ENCODE data around the gene MYL12B. TPM values are rescaled to one million over a fixed set of nuclear protein-coding genes. Genes with fewer than 3 reads are reported as not detected.
A peak's percentile ranks its signal among the peaks of the same experiment; 100 is the strongest.
"Not testable (repeated sequence)": the region's sequence is repeated elsewhere in the genome, so short reads cannot be mapped to it uniquely, and the experiment has no call there.

The MYL12B gene
- total RNA-seq, 1 donor from 2014 or later: 230 TPM

- H3K27me3 Mint-ChIP-seq (ENCODE audit: unreplicated experiment): no peaks in the 10 kb centered on the region
- peak overlapping the region; percentile 52 for H3K27ac Mint-ChIP-seq (ENCODE audit: unreplicated experiment)
- H3K4me1 Mint-ChIP-seq (ENCODE audit: unreplicated experiment): peaks cover 55% of the 10 kb centered on the region
- no peak for DNase-seq (ENCODE audit: extremely low spot score, unreplicated experiment)
- no peak for TF ChIP-seq CTCF (IDR thresholded peaks at IDR 0.05)
- H3K36me3 Mint-ChIP-seq (ENCODE audit: unreplicated experiment): peaks cover 18% of the 10 kb centered on the region
- H3K4me3 Mint-ChIP-seq (ENCODE audit: unreplicated experiment): no peak overlapping the region
- H3K9me3 Mint-ChIP-seq (ENCODE audit: unreplicated experiment): no peaks in the 10 kb centered on the region
Measured at GRCh38 chr18:3269241-3269913, 7.4 kb downstream of the MYL12B start.

GRCh38 chr18:3269914-3270299 is 8.0 kb downstream of the MYL12B start:
- no peak overlapping the region for H3K4me3 Mint-ChIP-seq (ENCODE audit: unreplicated experiment)
- H3K27ac Mint-ChIP-seq (ENCODE audit: unreplicated experiment): peak overlapping the region; percentile 19
- H3K27me3 Mint-ChIP-seq (ENCODE audit: unreplicated experiment): no peaks in the 10 kb centered on the region
- no peak for TF ChIP-seq CTCF (IDR thresholded peaks at IDR 0.05)
- peaks cover 20% of the 10 kb centered on the region for H3K36me3 Mint-ChIP-seq (ENCODE audit: unreplicated experiment)
- DNase-seq (ENCODE audit: extremely low spot score, unreplicated experiment): no peak
- H3K9me3 Mint-ChIP-seq (ENCODE audit: unreplicated experiment): no peaks in the 10 kb centered on the region
- peaks cover 50% of the 10 kb centered on the region for H3K4me1 Mint-ChIP-seq (ENCODE audit: unreplicated experiment)

- peaks cover 36% of the 10 kb centered on the region for H3K36me3 Mint-ChIP-seq (ENCODE audit: unreplicated experiment)
- no peak for TF ChIP-seq CTCF (IDR thresholded peaks at IDR 0.05)
- H3K4me3 Mint-ChIP-seq (ENCODE audit: unreplicated experiment): no peak overlapping the region
- no peaks in the 10 kb centered on the region for H3K27me3 Mint-ChIP-seq (ENCODE audit: unreplicated experiment)
- peaks cover 27% of the 10 kb centered on the region for H3K4me1 Mint-ChIP-seq (ENCODE audit: unreplicated experiment)
- no peak for DNase-seq (ENCODE audit: extremely low spot score, unreplicated experiment)
- H3K27ac Mint-ChIP-seq (ENCODE audit: unreplicated experiment): no peak overlapping the region
- H3K9me3 Mint-ChIP-seq (ENCODE audit: unreplicated experiment): no peaks in the 10 kb centered on the region
Measured at GRCh38 chr18:3273042-3273441, 11.1 kb downstream of the MYL12B start.

GRCh38 chr18:3277643-3278213 is 15.8 kb downstream of the MYL12B start:
- DNase-seq (ENCODE audit: extremely low spot score, unreplicated experiment); H3K4me3 Mint-ChIP-seq (ENCODE audit: unreplicated experiment); H3K27me3 Mint-ChIP-seq (ENCODE audit: unreplicated experiment); H3K4me1 Mint-ChIP-seq (ENCODE audit: unreplicated experiment); H3K9me3 Mint-ChIP-seq (ENCODE audit: unreplicated experiment); H3K27ac Mint-ChIP-seq (ENCODE audit: unreplicated experiment): not testable (repeated sequence)
- peaks cover 44% of the 10 kb centered on the region for H3K36me3 Mint-ChIP-seq (ENCODE audit: unreplicated experiment)

GRCh38 chr18:3279201-3280185 is 17.6 kb downstream of the MYL12B start:
- H3K4me1 Mint-ChIP-seq (ENCODE audit: unreplicated experiment): peaks cover 4% of the 10 kb centered on the region
- no peak for TF ChIP-seq CTCF (IDR thresholded peaks at IDR 0.05)
- H3K9me3 Mint-ChIP-seq (ENCODE audit: unreplicated experiment): no peaks in the 10 kb centered on the region
- no peaks in the 10 kb centered on the region for H3K27me3 Mint-ChIP-seq (ENCODE audit: unreplicated experiment)
- H3K27ac Mint-ChIP-seq (ENCODE audit: unreplicated experiment): no peak overlapping the region
- H3K36me3 Mint-ChIP-seq (ENCODE audit: unreplicated experiment): peaks cover 27% of the 10 kb centered on the region
- DNase-seq (ENCODE audit: extremely low spot score, unreplicated experiment): no peak
- no peak overlapping the region for H3K4me3 Mint-ChIP-seq (ENCODE audit: unreplicated experiment)

Data from osteocyte (in vitro differentiated cells).